ENCODE measurements around the gene PER3. TPM values are rescaled to one million over a fixed set of nuclear protein-coding genes. Genes with fewer than 3 reads are reported as not detected.
A peak's percentile ranks its signal among the peaks of the same experiment; 100 is the strongest.

The PER3 gene
- total and polyA plus RNA-seq, 5 experiments from 2014 or later, result 2.8 to 5.7 (median 3.5) TPM

DNA sequence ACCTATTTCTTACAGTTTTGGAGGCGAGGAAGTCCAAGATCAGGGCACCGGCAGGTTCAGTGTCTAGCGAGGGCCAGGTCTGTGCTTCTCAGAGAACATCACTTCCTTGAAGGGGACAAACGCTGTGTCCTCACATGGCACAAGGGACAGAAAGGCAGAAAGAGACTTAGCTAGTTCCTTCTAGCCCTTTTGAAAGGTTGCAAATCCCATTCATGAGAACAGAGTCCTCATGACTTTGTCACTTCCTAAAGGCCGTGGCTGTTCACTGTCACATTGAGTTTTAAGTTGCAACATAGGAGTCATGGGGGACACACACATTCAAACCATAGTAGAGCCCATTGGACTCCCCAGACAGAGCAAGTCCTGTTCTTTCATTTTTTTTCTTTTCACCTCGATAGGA is 27.4 kb downstream of the PER3 start:
- ATAC-seq, result no peak
- POLR2A ChIA-PET, result no interaction called here
- H3K36me3 Mint-ChIP-seq, result peaks cover 22 to 42% (median 39%) of the 10 kb centered on the region in 3 donors

DNA sequence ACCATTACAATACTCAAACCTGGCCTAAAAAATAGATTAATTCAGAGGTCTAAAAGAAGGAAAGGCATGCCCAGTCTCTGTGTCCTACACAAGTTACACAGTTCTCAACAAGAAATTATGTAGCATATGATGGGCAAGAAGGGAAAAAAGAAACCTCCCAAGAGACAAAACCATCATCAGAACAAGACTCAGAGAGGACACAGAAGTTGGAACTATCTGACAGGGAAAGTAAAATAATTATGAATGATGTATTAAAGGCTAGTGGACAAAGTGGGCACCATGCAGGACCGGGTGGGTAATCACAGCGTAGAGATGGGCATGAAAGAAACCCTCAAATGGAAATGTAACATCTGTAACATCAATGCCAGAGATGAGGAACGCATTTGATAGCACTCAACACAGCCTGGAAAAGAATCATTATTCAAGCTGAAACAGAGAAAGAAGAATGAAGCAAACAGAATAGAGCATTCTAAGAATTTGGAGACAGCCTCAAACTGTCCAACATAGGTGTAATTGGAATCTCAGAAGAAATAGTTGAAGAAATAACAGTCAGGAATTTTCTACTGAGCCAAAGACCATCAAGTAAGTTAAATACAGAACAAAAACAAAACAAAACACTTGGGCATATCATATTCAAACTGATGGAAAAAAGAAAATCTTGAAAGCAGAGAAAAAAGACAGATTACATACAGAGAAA is 29.7 kb downstream of the PER3 start:
- Mint-ChIP-seq H3K36me3 (peaks cover 22 to 42% (median 40%) of the 10 kb centered on the region in 3 donors), H3K4me3 (no peak overlapping the region), H3K27ac (no peak overlapping the region), H3K27me3 (no peaks in the 10 kb centered on the region), H3K4me1 (no peaks in the 10 kb centered on the region), H3K9me3 (peaks cover 8 to 20% (median 15%) of the 10 kb centered on the region in 9 donors)
- POLR2A ChIA-PET, result no interaction called here
- ATAC-seq (no peak), DNase-seq (no peak)

More for the DNA sequence above, 27.4 kb downstream of the PER3 start:
- DNase-seq, result no peak
- H3K9me3 Mint-ChIP-seq, result peaks cover 8 to 20% (median 15%) of the 10 kb centered on the region in 9 donors
- no peak overlapping the region for H3K4me3 Mint-ChIP-seq
- no peaks in the 10 kb centered on the region for H3K4me1 Mint-ChIP-seq
- no peaks in the 10 kb centered on the region for H3K27me3 Mint-ChIP-seq
- no peak overlapping the region for H3K27ac Mint-ChIP-seq

DNA sequence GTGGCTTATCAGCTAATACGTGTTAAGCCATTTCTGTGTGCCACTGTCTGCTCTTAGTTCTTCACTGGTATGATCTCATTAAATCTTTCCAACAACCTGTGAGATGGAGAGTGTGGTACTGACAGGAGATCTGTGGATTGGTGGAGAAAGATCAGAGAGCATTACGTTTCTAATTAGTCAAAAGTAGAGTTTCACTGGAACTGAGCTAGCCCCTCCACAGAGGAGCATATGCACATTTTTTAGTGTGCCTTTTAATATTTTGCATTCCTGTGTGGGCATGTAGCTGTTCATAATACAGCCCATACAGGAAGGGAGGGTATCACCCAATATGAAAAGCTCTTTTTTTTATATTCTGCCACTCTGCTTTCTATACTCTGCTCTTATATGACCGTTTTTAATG is 37.2 kb downstream of the PER3 start:
- H3K4me3 Mint-ChIP-seq, result no peak overlapping the region
- peaks cover 5 to 43% (median 9%) of the 10 kb centered on the region in 3 donors for H3K36me3 Mint-ChIP-seq
- H3K27ac Mint-ChIP-seq, result no peak overlapping the region
- DNase-seq (no peak), ATAC-seq (no peak)
- no peaks in the 10 kb centered on the region for H3K27me3 Mint-ChIP-seq
- POLR2A ChIA-PET, result no interaction called here
- no peaks in the 10 kb centered on the region for H3K9me3 Mint-ChIP-seq
- H3K4me1 Mint-ChIP-seq, result peaks cover 0 to under 1% (median 0%) of the 10 kb centered on the region in 4 donors

DNA sequence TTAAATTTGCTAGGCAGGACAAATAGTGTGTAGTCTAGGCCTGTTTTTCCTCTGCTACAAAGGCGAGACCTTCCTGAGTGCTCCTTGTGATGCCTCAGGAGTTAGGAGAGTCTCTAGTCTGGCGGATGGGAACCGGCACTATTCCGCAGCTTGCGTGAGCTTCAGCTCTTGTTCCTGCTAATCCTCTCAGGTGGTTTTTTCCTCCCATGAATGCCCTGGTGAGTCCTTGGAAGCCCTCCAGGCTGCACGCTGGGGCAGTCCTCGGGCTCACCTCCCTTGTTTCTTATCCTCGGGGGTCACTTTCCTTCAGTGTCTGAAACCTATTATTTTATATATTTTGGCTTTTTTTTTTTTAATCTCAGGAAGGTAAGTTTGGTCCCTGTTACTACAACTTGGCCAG is 40.6 kb downstream of the PER3 start:
- peaks cover 0 to 1% (median 0%) of the 10 kb centered on the region in 9 donors for H3K9me3 Mint-ChIP-seq
- POLR2A ChIA-PET, result no interaction called here
- no peaks in the 10 kb centered on the region for H3K27me3 Mint-ChIP-seq
- peaks cover 0 to 12% (median 3%) of the 10 kb centered on the region in 4 donors for H3K4me1 Mint-ChIP-seq
- no peak for ATAC-seq
- DNase-seq, result no peak
- no peak overlapping the region for H3K4me3 Mint-ChIP-seq
- no peak overlapping the region for H3K27ac Mint-ChIP-seq
- H3K36me3 Mint-ChIP-seq, result peaks cover 7 to 52% (median 11%) of the 10 kb centered on the region in 3 donors

DNA sequence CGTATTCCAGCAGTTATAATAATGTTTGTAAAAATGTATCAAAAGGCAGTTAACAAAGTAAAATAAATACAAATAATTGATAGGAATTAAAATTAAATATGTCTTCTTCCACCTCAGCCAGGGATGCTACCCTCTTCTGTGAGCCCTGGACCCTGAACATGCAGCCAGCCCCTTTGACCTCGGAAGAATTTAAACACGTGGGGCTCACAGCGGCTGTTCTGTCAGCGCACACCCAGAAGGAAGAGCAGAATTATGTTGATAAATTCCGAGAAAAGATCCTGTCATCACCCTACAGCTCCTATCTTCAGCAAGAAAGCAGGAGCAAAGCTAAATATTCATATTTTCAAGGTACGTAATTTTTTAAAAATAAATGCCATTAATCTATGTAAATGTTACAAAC is 42.3 kb downstream of the PER3 start:
- H3K9me3 Mint-ChIP-seq, result peaks cover 0 to 1% (median 0%) of the 10 kb centered on the region in 9 donors
- no peak for ATAC-seq
- peak overlapping the region in 3 of 10 donors; percentile 66 to 95 (median 86) for H3K27ac Mint-ChIP-seq
- peaks cover 0 to 19% (median 3%) of the 10 kb centered on the region in 4 donors for H3K4me1 Mint-ChIP-seq
- peak overlapping the region in 9 of 10 donors; percentile 73 to 96 (median 88) for H3K4me3 Mint-ChIP-seq
- no peaks in the 10 kb centered on the region for H3K27me3 Mint-ChIP-seq
- POLR2A ChIA-PET, result interaction anchor here (0.6 kb wide), 1 partner anchor 20 kb away, joined by 4 read pairs; no protein-coding TSS in a partner anchor
- no peak for DNase-seq
- peaks cover 0 to 49% (median 11%) of the 10 kb centered on the region in 3 donors for H3K36me3 Mint-ChIP-seq

DNA sequence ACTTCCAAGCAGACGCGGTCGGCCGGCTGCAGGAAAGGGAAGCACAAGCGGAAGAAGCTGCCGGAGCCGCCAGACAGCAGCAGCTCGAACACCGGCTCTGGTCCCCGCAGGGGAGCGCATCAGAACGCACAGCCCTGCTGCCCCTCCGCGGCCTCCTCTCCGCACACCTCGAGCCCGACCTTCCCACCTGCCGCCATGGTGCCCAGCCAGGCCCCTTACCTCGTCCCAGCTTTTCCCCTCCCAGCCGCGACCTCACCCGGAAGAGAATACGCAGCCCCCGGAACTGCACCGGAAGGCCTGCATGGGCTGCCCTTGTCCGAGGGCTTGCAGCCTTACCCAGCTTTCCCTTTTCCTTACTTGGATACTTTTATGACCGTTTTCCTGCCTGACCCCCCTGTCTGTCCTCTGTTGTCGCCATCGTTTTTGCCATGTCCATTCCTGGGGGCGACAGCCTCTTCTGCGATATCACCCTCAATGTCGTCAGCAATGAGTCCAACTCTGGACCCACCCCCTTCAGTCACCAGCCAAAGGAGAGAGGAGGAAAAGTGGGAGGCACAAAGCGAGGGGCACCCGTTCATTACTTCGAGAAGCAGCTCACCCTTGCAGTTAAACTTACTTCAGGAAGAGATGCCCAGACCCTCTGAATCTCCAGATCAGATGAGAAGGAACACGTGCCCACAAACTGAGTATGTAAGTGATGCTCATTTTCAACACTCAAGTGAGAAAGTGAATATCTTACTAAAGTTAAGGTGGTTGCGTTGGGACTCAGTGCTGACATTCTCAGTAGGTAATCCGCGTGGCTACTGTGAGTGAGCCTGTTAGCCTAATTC is 43.2 kb downstream of the PER3 start:
- Mint-ChIP-seq H3K27me3 (no peaks in the 10 kb centered on the region), H3K36me3 (peaks cover 0 to 47% (median 11%) of the 10 kb centered on the region in 3 donors), H3K9me3 (peaks cover 0 to 1% (median 0%) of the 10 kb centered on the region in 9 donors), H3K4me3 (peak overlapping the region; percentile 73 to 96 (median 87)), H3K4me1 (peaks cover 0 to 23% (median 3%) of the 10 kb centered on the region in 4 donors), H3K27ac (peak overlapping the region; percentile 63 to 96 (median 89))
- POLR2A ChIA-PET, result interaction anchor here (0.6 kb wide), 1 partner anchor 19 kb away, joined by 4 read pairs; no protein-coding TSS in a partner anchor
- DNase-seq (peak in 9 of 10 donors; percentile 8 to 70 (median 29)), ATAC-seq (peak; percentile 68 to 87)

DNA sequence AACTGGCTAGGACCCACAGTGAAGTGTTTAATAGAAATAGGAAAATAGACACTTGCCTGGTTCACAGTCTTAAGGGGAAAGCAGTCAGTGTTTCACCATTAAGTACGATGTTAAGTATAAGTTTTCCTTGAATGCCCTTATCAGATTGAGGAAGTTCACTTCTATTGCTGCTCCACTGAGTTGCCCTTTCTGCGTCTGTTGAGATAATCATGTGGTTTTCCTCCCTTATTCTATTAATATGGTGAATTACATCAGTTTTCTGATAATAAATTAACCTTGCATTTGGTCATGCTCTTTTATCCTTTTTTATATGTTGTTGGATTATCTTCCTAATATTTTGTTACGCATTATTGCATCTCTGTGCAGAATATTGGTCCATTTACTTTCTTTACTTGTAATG is 47.4 kb downstream of the PER3 start:
- H3K9me3 Mint-ChIP-seq, result peaks cover 0 to 1% (median 0%) of the 10 kb centered on the region in 9 donors
- peak overlapping the region in 1 of 10 donors; percentile 5 for H3K27ac Mint-ChIP-seq
- H3K36me3 Mint-ChIP-seq, result peaks cover 7 to 65% (median 26%) of the 10 kb centered on the region in 3 donors
- H3K4me1 Mint-ChIP-seq, result peaks cover 0 to 21% (median 3%) of the 10 kb centered on the region in 4 donors
- no peaks in the 10 kb centered on the region for H3K27me3 Mint-ChIP-seq
- DNase-seq (no peak), ATAC-seq (no peak)
- H3K4me3 Mint-ChIP-seq, result no peak overlapping the region
- POLR2A ChIA-PET, result no interaction called here

DNA sequence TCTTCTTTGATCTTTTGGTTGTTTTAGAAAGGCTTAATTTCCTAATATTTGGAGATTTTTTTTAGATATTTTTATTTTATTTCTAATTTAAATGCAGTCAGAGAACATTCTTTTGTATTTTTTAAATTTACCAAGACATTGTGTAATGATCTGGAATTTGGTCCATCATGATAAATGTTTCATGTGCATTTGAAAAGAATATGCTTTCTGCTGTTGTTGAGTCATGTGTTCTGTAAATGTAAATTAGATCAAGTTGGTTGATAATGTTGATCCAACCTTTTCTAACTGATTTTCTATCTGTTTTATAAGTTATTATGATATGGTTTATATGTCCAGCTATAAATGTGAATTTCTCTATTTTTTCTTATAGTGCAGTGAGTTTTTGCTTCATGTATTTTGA is 48.9 kb downstream of the PER3 start:
- Mint-ChIP-seq H3K4me1 (peaks cover 0 to 16% (median under 1%) of the 10 kb centered on the region in 4 donors), H3K36me3 (peaks cover 17 to 70% (median 36%) of the 10 kb centered on the region in 3 donors), H3K27ac (no peak overlapping the region), H3K4me3 (no peak overlapping the region), H3K27me3 (no peaks in the 10 kb centered on the region), H3K9me3 (peaks cover 0 to 6% (median 1%) of the 10 kb centered on the region in 9 donors)
- ATAC-seq (no peak), DNase-seq (no peak)
- POLR2A ChIA-PET, result no interaction called here

DNA sequence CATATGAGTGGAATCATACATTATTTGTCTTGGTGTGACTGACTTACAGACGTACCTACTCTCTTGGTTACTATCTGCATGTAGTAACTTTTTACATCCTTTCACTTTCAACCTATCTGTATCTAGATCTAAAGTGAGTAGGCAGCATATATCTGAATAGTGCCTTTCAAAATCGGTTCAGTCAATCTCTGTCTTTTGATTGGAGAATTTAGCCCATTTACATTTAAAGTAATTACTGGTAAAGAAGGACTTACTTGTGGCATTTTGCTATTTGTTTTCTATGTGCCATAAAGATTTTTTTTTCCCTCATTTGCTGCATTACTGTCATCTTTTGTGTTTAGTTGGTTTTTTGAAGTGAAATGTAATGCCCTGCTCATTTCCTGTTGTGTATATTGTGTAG is 54.6 kb downstream of the PER3 start:
- peaks cover 0 to 5% (median 1%) of the 10 kb centered on the region in 4 donors for H3K4me1 Mint-ChIP-seq
- POLR2A ChIA-PET, result no interaction called here
- H3K36me3 Mint-ChIP-seq, result peaks cover 41 to 84% (median 71%) of the 10 kb centered on the region in 3 donors
- H3K27me3 Mint-ChIP-seq, result no peaks in the 10 kb centered on the region
- DNase-seq (no peak), ATAC-seq (no peak)
- H3K27ac Mint-ChIP-seq, result no peak overlapping the region
- H3K4me3 Mint-ChIP-seq, result no peak overlapping the region
- peaks cover 3 to 32% (median 11%) of the 10 kb centered on the region in 9 donors for H3K9me3 Mint-ChIP-seq

DNA sequence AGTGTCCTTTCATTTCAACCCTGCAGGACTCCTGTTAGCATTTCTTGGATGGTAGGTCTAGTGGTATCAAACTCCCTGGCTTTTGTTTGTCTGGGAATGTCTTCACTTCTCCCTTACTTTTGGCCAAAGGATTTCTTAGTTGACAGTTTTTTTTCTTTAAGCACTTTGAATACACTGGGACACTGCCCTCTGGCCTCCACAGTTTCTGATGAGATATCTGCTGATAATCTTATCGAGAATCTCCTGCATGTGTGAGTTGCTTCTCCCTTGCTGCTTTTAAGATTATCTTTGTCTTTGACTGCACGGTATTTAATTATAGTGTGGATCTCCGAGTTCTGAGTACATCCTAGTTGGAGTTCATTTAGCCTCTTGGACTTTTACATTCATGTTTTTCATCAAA is 55.4 kb downstream of the PER3 start:
- no peak for ATAC-seq
- no peak for DNase-seq
- Mint-ChIP-seq H3K27ac (no peak overlapping the region), H3K4me3 (no peak overlapping the region), H3K36me3 (peaks cover 41 to 84% (median 72%) of the 10 kb centered on the region in 3 donors), H3K4me1 (peaks cover 0 to 5% (median 1%) of the 10 kb centered on the region in 4 donors), H3K27me3 (no peaks in the 10 kb centered on the region), H3K9me3 (peaks cover 3 to 32% (median 11%) of the 10 kb centered on the region in 9 donors)
- POLR2A ChIA-PET, result no interaction called here

DNA sequence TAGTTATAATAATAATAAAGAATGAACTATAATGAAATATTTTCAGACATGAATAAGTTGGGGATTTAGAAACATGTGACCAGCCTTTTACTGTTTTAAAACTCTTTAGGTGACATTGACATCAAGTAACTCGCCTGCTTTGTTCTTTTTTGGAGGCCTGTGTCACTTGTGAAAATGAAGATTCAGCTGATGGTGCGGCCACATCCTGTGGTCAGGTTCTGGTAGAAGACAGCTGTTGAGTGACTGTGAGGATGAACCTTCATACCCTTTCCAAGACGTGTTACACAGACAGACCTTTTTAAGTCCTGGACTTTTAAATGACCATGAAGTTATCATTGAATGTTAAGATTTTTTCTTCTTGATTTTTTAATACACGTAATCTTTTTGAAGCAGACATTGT is 58.4 kb downstream of the PER3 start:
- Mint-ChIP-seq H3K27ac (no peak overlapping the region), H3K36me3 (peaks cover 27 to 59% (median 44%) of the 10 kb centered on the region in 3 donors), H3K4me3 (no peak overlapping the region), H3K27me3 (no peaks in the 10 kb centered on the region), H3K9me3 (peaks cover 2 to 30% (median 11%) of the 10 kb centered on the region in 9 donors), H3K4me1 (peaks cover 0 to 5% (median 1%) of the 10 kb centered on the region in 4 donors)
- DNase-seq (no peak), ATAC-seq (no peak)
- POLR2A ChIA-PET, result no interaction called here

DNA sequence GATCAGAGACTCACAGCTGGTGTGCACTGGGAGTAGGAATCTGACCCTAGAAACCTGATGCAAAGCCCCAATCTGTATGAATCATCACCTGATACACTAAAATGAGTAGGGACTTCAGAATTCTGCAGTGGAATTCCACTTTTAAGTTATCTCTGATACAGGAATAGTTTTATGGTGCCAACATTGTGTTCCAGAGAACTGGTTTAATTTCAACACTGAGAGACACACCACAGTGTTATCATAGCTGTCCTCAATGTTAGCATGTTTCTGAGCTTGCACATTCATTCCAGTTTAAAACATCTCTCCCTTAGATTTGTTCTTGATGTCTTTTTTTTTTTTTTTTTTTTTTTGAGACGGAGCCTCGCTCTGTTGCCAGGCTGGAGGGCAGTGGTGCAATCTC is 61.7 kb downstream of the PER3 start:
- Mint-ChIP-seq H3K4me1 (peaks cover 0 to 5% (median 1%) of the 10 kb centered on the region in 4 donors), H3K4me3 (no peak overlapping the region), H3K27ac (no peak overlapping the region), H3K36me3 (peaks cover 3 to 29% (median 14%) of the 10 kb centered on the region in 3 donors), H3K9me3 (peaks cover 0 to 3% (median 0%) of the 10 kb centered on the region in 9 donors), H3K27me3 (no peaks in the 10 kb centered on the region)
- POLR2A ChIA-PET, result interaction anchor here (0.7 kb wide), 1 partner anchor 19 kb away, joined by 4 read pairs; no protein-coding TSS in a partner anchor
- no peak for ATAC-seq
- no peak for DNase-seq

All from naive thymus-derived CD8-positive, alpha-beta T cell (primary cell).